Nephron progenitor cell (in vitro differentiated cells): Measurements from ENCODE around the gene POFUT2.

Experiments used
- DNase-seq: peaks from one replicate; pipeline ENCODE4 v3.0.0; 2021
- H3K27ac Mint-ChIP-seq: 2 replicates; pipeline ENCODE4 v1.8.0; 2021; ENCODE audit warnings: mild to moderate bottlenecking, moderate library complexity, mixed read lengths
- H3K27me3 Mint-ChIP-seq: 2 replicates; pipeline ENCODE4 v1.8.0; 2021; ENCODE audit warnings: mild to moderate bottlenecking, low read depth, mixed read lengths; ENCODE audit not compliant: poor library complexity
- H3K36me3 Mint-ChIP-seq: 2 replicates; pipeline ENCODE4 v1.8.0; 2021; ENCODE audit warnings: low read depth, mixed read lengths
- H3K4me1 Mint-ChIP-seq: 2 replicates; pipeline ENCODE4 v1.8.0; 2021; ENCODE audit warnings: mixed read lengths
- H3K4me3 Mint-ChIP-seq: 2 replicates; pipeline ENCODE4 v1.8.0; 2021; ENCODE audit warnings: mild to moderate bottlenecking, moderate library complexity, mixed read lengths
- H3K9me3 Mint-ChIP-seq: 2 replicates; pipeline ENCODE4 v1.8.0; 2021; ENCODE audit warnings: mild to moderate bottlenecking, moderate library complexity, mixed read lengths
- CTCF ChIP-seq: fragments of 200-600 bp; sonication (generic); IDR thresholded peaks from 2 replicates; pipeline ENCODE4 v1.5.0; 2021; ENCODE audit warnings: antibody characterized with exemption

Gene POFUT2

GRCh38 chr21:45249626-45250025 lies 38.1 kb downstream of the POFUT2 start:
- TF ChIP-seq CTCF, result no peak
- H3K27me3 Mint-ChIP-seq, result peaks cover 15% of the 10 kb centered on the region
- no peak overlapping the region for H3K27ac Mint-ChIP-seq
- peak overlapping the region; percentile 45 for H3K4me3 Mint-ChIP-seq
- peaks cover 61% of the 10 kb centered on the region for H3K4me1 Mint-ChIP-seq
- DNase-seq, result no peak
- peaks cover 21% of the 10 kb centered on the region for H3K9me3 Mint-ChIP-seq
- peaks cover 14% of the 10 kb centered on the region for H3K36me3 Mint-ChIP-seq

GRCh38 chr21:45248893-45249381 lies 38.8 kb downstream of the POFUT2 start:
- Mint-ChIP-seq H3K36me3 (peaks cover 20% of the 10 kb centered on the region), H3K9me3 (peaks cover 28% of the 10 kb centered on the region), H3K27me3 (peaks cover 19% of the 10 kb centered on the region), H3K4me1 (peaks cover 55% of the 10 kb centered on the region), H3K4me3 (peak overlapping the region; percentile 45), H3K27ac (no peak overlapping the region)
- TF ChIP-seq CTCF, result no peak
- no peak for DNase-seq

- Mint-ChIP-seq H3K4me1 (peaks cover 53% of the 10 kb centered on the region), H3K9me3 (peaks cover 33% of the 10 kb centered on the region), H3K27me3 (peaks cover 22% of the 10 kb centered on the region), H3K27ac (no peak overlapping the region), H3K4me3 (peak overlapping the region; percentile 45), H3K36me3 (peaks cover 20% of the 10 kb centered on the region)
- peak; percentile 49 for DNase-seq
- no peak for TF ChIP-seq CTCF
Measured at GRCh38 chr21:45248301-45248892, 39.3 kb downstream of the POFUT2 start.

- Mint-ChIP-seq H3K27ac (no peak overlapping the region), H3K4me1 (peaks cover 45% of the 10 kb centered on the region), H3K4me3 (no peak overlapping the region), H3K36me3 (peaks cover 18% of the 10 kb centered on the region), H3K9me3 (peaks cover 48% of the 10 kb centered on the region), H3K27me3 (peaks cover 25% of the 10 kb centered on the region)
- no peak for TF ChIP-seq CTCF
- DNase-seq, result no peak
Measured at GRCh38 chr21:45246386-45247320, 41.0 kb downstream of the POFUT2 start.

GRCh38 chr21:45244799-45245340 lies 42.8 kb downstream of the POFUT2 start:
- H3K36me3 Mint-ChIP-seq, result peaks cover 6% of the 10 kb centered on the region
- H3K4me1 Mint-ChIP-seq, result peaks cover 36% of the 10 kb centered on the region
- no peak overlapping the region for H3K4me3 Mint-ChIP-seq
- no peak overlapping the region for H3K27ac Mint-ChIP-seq
- H3K27me3 Mint-ChIP-seq, result peaks cover 23% of the 10 kb centered on the region
- TF ChIP-seq CTCF, result no peak
- no peak for DNase-seq
- peaks cover 43% of the 10 kb centered on the region for H3K9me3 Mint-ChIP-seq
